Measurements from ENCODE around the gene DLL4.
A peak's percentile ranks its signal among the peaks of the same experiment; 100 is the strongest.

DLL4 gene

GRCh38 chr15:40906991-40907802 is 21.9 kb upstream of the DLL4 start:
- peak; percentile 76 for DNase-seq

GRCh38 chr15:40908095-40908494 is 21.0 kb upstream of the DLL4 start:
- DNase-seq = no peak

GRCh38 chr15:40909662-40910630 is 19.2 kb upstream of the DLL4 start:
- no peak for DNase-seq

- DNase-seq = no peak
Observed at GRCh38 chr15:40911141-40911540, 18.0 kb upstream of the DLL4 start.

DNA sequence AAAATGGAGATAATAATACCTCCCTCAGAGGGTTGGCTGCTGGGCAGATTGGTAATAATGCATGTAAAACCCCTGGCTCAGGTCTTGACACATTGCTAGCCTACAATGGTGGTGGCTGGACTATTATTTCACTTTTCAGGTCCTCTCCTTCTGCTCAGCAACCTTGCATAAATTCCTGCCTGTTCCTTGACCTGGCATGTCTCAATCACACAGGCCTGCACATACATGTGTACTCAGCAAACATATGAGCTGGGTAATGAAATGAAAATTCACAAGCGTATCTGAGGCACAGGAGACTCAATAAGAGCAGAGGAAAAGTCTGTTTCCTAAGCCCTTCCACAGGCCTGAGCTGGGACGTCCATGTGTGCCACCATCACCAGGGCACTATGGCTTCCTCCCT is 17.4 kb upstream of the DLL4 start:
- DNase-seq = no peak

DNA sequence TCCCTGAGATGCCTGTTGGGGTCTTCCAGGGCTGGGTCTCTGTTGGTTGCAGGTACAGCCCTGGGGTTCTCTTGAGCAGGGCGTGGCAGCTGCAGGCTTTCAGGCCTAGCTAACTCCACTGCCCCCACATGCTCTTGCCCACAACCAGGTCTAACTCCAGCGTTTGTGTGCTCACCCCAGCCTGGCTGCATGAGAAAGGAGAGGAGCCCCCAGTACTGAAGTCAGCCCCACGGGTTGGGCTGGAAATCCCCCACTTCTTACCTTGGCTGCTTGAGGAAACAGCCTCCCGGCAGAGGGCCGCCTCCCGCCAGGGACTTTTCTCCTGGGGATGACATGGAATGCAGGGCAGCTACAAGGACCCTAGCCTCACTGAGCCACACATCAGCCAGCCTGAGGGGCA is 16.7 kb upstream of the DLL4 start:
- no peak for DNase-seq

DNA sequence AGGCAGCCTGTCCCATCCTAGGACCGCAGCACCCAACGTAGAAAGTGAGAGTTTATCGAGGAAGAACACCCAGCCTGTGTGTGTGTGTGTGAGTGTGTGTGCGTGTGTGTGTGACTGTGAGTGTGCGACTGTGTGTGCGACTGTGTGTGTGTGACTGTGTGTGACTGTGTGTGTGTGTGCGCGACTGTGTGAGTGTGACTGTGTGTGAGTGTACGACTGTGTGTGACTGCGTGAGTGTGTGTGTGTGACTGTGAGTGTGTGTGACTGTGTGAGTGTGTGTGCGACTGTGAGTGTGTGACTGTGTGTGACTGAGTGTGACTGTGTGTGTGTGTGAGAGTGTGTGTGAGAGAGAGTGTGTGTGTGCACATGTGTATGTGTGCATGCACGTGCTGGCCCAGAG is 15.1 kb upstream of the DLL4 start:
- no peak for DNase-seq

GRCh38 chr15:40914486-40914885 is 14.7 kb upstream of the DLL4 start:
- no peak for DNase-seq

GRCh38 chr15:40915116-40915661 is 14.0 kb upstream of the DLL4 start:
- no peak for DNase-seq

DNA sequence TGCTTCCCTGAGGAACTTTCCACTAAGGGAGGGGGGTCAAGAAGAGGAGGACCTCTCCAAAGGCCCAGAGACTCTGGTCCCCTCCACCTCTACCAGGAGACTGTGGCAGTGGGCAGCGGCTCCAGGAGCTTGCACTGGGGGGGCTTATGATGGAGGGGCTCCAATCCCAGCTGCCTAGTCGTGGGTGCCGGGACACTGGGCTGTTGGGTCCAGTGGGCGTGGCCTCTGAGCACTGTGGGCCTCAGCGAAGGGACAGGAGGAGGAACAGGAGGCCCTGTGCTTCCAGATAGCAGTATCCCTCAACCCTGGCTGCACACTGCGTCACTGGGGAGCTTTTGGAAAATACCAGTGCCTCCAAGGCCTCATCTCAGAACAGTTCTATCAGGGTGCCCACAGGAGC is 13.5 kb upstream of the DLL4 start:
- DNase-seq = no peak

DNA sequence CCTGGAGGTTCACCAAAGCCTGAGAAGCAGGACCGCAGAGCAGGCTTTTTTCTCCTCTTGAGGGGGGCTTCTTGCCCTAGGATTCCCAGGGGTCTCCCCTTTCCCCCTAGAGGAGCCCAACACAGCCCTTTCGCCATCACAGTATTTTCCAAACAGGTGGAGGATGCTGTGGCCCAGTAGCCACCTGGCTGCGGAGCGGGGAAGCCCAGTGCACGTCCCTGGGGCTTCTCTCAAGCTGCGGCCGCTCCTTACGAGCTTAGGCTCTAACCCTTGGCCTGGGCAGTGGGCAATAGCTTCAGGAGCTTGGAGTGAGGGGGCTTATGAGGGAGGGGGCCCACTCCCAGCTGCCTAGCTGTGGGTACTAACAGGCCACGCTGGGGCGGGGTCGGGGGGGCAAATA is 11.6 kb upstream of the DLL4 start:
- DNase-seq = no peak

GRCh38 chr15:40918146-40918798 is 10.9 kb upstream of the DLL4 start:
- DNase-seq = no peak

- no peak for DNase-seq
Observed at GRCh38 chr15:40918799-40919392, 10.2 kb upstream of the DLL4 start.

GRCh38 chr15:40921949-40922607 is 7.1 kb upstream of the DLL4 start:
- DNase-seq = no peak

DNA sequence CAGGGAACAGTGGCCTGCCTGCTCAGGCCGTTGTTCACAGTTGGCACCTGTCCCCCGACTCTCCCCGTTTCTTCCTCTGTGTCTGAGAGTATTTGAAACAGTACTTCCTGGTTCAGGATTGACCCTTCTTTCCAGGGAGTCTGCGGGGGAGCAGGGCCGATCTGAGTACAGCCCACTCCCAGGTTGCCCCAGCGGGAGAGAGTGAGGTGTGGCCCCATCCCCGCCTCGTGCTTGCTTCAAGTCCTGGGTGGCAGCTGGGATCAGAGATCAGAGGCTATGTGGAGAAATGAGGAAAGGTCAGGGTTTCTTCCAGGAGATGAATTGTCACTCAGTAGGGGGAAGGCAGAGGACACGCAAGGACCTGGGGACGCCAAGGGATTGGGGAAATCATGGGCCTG is 6.5 kb upstream of the DLL4 start:
- DNase-seq = no peak

GRCh38 chr15:40923551-40923950 is 5.6 kb upstream of the DLL4 start:
- DNase-seq = no peak

DNA sequence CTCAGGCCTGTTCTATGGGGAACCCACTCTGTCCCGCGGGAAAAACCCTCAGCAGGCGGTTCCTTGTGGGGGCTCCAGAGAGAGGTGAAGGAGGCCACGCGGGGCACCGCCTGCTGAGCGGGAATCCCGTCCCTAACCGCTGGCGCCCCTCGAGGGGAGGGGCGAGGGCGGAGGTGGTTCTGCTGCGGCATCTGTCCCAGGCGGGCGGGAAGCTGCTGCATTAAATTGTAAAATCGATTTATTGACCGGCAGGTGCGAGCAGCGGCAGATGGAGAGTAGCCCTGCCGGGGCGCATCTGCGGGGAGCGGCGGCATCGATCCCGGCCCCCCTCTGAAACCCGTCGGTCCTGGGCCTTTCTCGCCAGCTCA is 3.7 kb upstream of the DLL4 start:
- no peak for DNase-seq

- no peak for DNase-seq
Observed at GRCh38 chr15:40925863-40926658, 3.1 kb upstream of the DLL4 start.

DNA sequence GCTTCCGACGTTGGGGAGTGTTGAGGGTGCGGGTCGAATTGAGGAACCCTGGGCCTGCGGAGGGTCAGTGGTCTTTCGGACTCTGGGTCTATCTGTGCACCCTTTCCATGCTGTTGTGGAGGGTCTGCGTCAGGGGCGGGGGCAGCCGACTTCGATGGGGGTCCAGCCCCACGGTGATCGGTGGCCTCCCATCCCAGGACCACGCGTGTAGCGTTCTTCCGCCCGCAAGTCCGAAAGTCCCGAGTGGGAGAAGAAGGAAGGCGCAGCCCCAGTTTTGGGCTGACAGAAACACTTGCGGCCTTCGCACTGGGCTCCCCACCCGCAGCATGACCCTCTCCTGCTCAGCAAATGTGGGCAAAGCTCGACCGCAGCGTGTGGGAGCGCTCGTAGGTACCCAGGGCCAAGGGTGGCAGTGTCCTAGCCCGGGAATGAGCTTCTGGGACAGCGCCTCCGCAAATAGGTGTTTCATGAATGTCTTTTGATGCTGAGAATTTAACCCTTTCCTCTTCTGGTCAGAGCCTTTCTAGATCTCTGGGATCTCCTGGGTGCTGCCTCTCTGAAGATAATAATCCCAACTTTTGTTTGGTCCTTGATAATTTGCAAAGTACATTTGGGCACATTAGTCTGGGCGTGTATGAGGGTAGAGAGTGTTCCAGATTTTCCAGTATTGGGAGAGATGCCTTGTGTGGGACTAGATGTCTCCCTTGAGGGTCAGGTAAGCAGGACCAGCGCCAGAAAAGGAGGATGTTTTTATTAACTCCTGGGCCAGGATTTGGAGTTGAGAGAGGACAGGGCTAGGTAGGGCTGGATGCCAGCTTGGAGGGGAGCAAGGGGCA is 2.3 kb upstream of the DLL4 start:
- DNase-seq = no peak

DNA sequence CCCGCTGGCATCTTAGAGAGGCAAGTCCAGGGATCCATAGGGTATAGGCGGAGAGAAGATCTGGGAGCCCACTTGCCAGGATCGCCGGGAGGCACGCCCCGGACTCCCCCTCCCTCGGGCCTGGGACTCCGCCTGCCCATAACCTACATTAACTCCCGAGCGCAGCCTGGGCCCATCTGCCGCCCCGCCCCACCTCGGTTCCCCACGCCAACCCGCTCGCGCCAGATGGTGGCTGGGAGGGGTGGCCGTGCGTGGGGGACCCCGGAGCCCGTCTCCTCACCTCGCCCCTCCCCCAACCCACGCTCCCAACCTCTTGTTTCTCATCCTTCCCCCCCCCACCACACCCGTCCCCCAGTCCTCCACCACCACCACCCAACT is 1.7 kb upstream of the DLL4 start:
- DNase-seq = no peak

Data from CD4-positive, alpha-beta T cell treated with Interleukin-17A for 4 hours (primary cell).